HEK293 (cell line): ENCODE data around the gene SORBS2.

Experiments used
- KLF10 ChIP-seq: fragments of 450-650 bp; IDR thresholded peaks from 2 replicates; pipeline ENCODE4 v1.5.1; 2018; ENCODE audit warnings: missing biosample characterization, mild to moderate bottlenecking, missing genetic modification characterization
- KLF8 ChIP-seq: fragments of 450-650 bp; formaldehyde crosslinking; IDR thresholded peaks from 2 replicates; pipeline ENCODE4 v1.5.1; 2016; ENCODE audit warnings: missing biosample characterization, missing genetic modification characterization
- MZF1 ChIP-seq: fragments of 450-650 bp; formaldehyde crosslinking; IDR thresholded peaks from 2 replicates; pipeline ENCODE4 v1.5.1; 2017; ENCODE audit warnings: missing biosample characterization, missing genetic modification characterization, borderline replicate concordance
- PRDM1 ChIP-seq: fragments of 450-650 bp; formaldehyde crosslinking; IDR thresholded peaks from 2 replicates; pipeline ENCODE4; 2016; ENCODE audit warnings: missing biosample characterization, missing genetic modification characterization
- REPIN1 ChIP-seq: fragments of 450-650 bp; formaldehyde crosslinking; IDR thresholded peaks from 2 replicates; pipeline ENCODE4 v1.5.1; 2017; ENCODE audit warnings: missing biosample characterization, missing genetic modification characterization, low read depth
- ZFP69B ChIP-seq: fragments of 450-650 bp; formaldehyde crosslinking; IDR thresholded peaks from 2 replicates; pipeline ENCODE4 v1.5.1; 2016; ENCODE audit warnings: missing biosample characterization, missing genetic modification characterization
- ZNF175 ChIP-seq: fragments of 450-650 bp; formaldehyde crosslinking; IDR thresholded peaks from 2 replicates; pipeline ENCODE4 v1.5.1; 2016; ENCODE audit warnings: missing biosample characterization, missing genetic modification characterization
- ZNF239 ChIP-seq: fragments of 450-650 bp; formaldehyde crosslinking; IDR thresholded peaks from 2 replicates; pipeline ENCODE4 v1.5.1; 2016; ENCODE audit warnings: missing biosample characterization, missing genetic modification characterization
- ZNF274 ChIP-seq, 2 experiments: fragments of 200-500 bp in 1 of 2; fragments of 450-650 bp in 1 of 2; sonication (Bioruptor generic) in 1 of 2; formaldehyde crosslinking in 1 of 2; IDR thresholded peaks; 2 replicates each; pipeline versions ENCODE4 v1.5.1 to v1.6.1; 2014 to 2016; ENCODE audit warnings: borderline replicate concordance in 1 of 2, inconsistent platforms in 1 of 2, low read length in 1 of 2, missing biosample characterization in 1 of 2, missing genetic modification characterization in 1 of 2
- ZNF529 ChIP-seq: fragments of 450-650 bp; formaldehyde crosslinking; IDR thresholded peaks from 2 replicates; pipeline ENCODE4 v1.5.1; 2017; ENCODE audit warnings: missing genetic modification characterization, missing biosample characterization; ENCODE audit not compliant: insufficient replicate concordance
- ZNF768 ChIP-seq: fragments of 450-650 bp; formaldehyde crosslinking; IDR thresholded peaks from 2 replicates; pipeline ENCODE4 v1.5.1; 2018; ENCODE audit warnings: missing biosample characterization, mild to moderate bottlenecking, missing genetic modification characterization
- ZNF792 ChIP-seq: fragments of 450-650 bp; formaldehyde crosslinking; IDR thresholded peaks from 2 replicates; pipeline ENCODE4 v1.5.1; 2016; ENCODE audit warnings: missing biosample characterization, missing genetic modification characterization
- TF ChIP-seq, protein P1 (sequence below): fragments of 450-650 bp; formaldehyde crosslinking; IDR thresholded peaks from 2 replicates; pipeline ENCODE4 v1.5.1; 2016; ENCODE audit warnings: missing biosample characterization, missing genetic modification characterization
- TF ChIP-seq, protein P2 (sequence below): fragments of 450-650 bp; formaldehyde crosslinking; IDR thresholded peaks from 2 replicates; pipeline ENCODE4 v1.5.1; 2016; ENCODE audit warnings: missing biosample characterization, missing genetic modification characterization, low read depth

DNA sequence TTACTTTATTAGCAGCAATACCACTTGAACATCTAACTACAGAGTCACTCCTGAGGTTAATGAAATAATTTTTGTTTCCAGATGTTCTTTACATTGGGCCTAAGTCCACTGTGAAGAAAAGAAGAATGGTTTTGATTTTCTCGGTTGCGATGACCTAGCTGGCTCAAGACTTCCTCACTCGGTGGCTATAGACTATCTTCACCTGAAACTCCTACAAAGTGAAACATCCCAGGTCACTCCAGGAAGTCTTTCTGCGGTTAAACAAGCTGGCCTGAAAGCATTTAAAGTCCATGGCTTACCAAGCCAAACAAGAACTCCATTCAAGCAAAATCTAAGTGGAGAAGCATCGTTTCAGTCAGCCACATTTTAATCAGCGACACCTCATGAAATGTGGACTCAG, 13.7 kb upstream of the SORBS2 start:
- TF ChIP-seq ZNF529 (tag by site-specific recombination): no peak
- TF ChIP-seq, protein P1, sequence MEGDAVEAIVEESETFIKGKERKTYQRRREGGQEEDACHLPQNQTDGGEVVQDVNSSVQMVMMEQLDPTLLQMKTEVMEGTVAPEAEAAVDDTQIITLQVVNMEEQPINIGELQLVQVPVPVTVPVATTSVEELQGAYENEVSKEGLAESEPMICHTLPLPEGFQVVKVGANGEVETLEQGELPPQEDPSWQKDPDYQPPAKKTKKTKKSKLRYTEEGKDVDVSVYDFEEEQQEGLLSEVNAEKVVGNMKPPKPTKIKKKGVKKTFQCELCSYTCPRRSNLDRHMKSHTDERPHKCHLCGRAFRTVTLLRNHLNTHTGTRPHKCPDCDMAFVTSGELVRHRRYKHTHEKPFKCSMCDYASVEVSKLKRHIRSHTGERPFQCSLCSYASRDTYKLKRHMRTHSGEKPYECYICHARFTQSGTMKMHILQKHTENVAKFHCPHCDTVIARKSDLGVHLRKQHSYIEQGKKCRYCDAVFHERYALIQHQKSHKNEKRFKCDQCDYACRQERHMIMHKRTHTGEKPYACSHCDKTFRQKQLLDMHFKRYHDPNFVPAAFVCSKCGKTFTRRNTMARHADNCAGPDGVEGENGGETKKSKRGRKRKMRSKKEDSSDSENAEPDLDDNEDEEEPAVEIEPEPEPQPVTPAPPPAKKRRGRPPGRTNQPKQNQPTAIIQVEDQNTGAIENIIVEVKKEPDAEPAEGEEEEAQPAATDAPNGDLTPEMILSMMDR: no peak
- TF ChIP-seq ZFP69B: no peak
- TF ChIP-seq PRDM1: no peak
- TF ChIP-seq, protein P2, sequence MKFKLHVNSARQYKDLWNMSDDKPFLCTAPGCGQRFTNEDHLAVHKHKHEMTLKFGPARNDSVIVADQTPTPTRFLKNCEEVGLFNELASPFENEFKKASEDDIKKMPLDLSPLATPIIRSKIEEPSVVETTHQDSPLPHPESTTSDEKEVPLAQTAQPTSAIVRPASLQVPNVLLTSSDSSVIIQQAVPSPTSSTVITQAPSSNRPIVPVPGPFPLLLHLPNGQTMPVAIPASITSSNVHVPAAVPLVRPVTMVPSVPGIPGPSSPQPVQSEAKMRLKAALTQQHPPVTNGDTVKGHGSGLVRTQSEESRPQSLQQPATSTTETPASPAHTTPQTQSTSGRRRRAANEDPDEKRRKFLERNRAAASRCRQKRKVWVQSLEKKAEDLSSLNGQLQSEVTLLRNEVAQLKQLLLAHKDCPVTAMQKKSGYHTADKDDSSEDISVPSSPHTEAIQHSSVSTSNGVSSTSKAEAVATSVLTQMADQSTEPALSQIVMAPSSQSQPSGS: no peak
- TF ChIP-seq ZNF239 (tag by site-specific recombination): no peak
- TF ChIP-seq REPIN1 (tag by site-specific recombination): no peak
- TF ChIP-seq ZNF274 (IDR thresholded peaks at IDR 0.05; ENCODE audit: low read length): no peak
- TF ChIP-seq ZNF274 (tag by site-specific recombination; IDR thresholded peaks at IDR 0.05; ENCODE audit: borderline replicate concordance): no peak
- no peak for TF ChIP-seq ZNF768 (tag by site-specific recombination)
- TF ChIP-seq MZF1 (tag by site-specific recombination): no peak
- no peak for TF ChIP-seq KLF8 (tag by site-specific recombination)
- no peak for TF ChIP-seq ZNF175 (tag by site-specific recombination)
- no peak for TF ChIP-seq KLF10 (tag by site-specific recombination)
- no peak for TF ChIP-seq ZNF792 (tag by site-specific recombination)
